Prostate gland (tissue), 2 donors: Measurements from ENCODE around the gene SCAMP1.

Experiments
- POLR2A ChIP-seq: fragments of 450-650 bp; IDR thresholded peaks from one replicate; pipeline ENCODE4 v1.6.1; 2016; ENCODE audit warnings: antibody characterized with exemption, mild to moderate bottlenecking
- POLR2AphosphoS5 ChIP-seq: sonication (generic); formaldehyde crosslinking; IDR thresholded peaks from one replicate; pipeline ENCODE4 v1.6.1; 2017; ENCODE audit warnings: antibody characterized with exemption
- TF ChIP-seq, protein P1 (sequence below), 4 experiments: fragments of 200-600 bp in 2 of 4; fragments of 450-650 bp in 2 of 4; sonication (generic) in 2 of 4; IDR thresholded peaks; 1 replicate in 3 of 4; 2 replicates in 1 of 4; pipeline ENCODE4 v1.5.1; 2016 to 2019; ENCODE audit warnings: antibody characterized with exemption in 4 of 4, mild to moderate bottlenecking in 2 of 4, moderate library complexity in 2 of 4

DNA sequence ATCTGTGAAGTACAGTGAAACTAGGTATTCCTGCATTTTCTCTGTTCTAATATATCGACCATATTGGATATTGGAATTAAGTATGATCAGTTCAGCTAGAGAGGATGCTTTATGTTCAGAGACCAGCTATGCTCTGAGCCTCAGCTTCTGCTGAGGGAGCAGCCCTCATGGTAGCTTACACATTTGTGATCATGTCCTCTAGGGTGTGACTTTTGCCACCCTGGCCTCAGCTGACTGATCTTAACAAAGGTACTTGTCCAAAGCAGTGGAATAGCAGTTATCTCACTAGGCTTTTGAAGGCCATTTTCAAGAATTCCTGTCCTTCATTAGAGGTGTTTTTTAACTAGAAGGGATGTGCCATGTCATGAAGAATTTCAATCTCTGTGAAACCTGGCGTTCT lies 9.3 kb downstream of the SCAMP1 start:
- TF ChIP-seq, protein P1, sequence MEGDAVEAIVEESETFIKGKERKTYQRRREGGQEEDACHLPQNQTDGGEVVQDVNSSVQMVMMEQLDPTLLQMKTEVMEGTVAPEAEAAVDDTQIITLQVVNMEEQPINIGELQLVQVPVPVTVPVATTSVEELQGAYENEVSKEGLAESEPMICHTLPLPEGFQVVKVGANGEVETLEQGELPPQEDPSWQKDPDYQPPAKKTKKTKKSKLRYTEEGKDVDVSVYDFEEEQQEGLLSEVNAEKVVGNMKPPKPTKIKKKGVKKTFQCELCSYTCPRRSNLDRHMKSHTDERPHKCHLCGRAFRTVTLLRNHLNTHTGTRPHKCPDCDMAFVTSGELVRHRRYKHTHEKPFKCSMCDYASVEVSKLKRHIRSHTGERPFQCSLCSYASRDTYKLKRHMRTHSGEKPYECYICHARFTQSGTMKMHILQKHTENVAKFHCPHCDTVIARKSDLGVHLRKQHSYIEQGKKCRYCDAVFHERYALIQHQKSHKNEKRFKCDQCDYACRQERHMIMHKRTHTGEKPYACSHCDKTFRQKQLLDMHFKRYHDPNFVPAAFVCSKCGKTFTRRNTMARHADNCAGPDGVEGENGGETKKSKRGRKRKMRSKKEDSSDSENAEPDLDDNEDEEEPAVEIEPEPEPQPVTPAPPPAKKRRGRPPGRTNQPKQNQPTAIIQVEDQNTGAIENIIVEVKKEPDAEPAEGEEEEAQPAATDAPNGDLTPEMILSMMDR (IDR thresholded peaks at IDR 0.05) = no peak
- TF ChIP-seq POLR2A (no peak), POLR2AphosphoS5 (no peak)
